GM12878 (cell line): Measurements from ENCODE around the gene FAM114A1. TPM values are rescaled to one million over a fixed set of nuclear protein-coding genes. Genes with fewer than 3 reads are reported as not detected.

Experiments
- ATAC-seq: fragments of 200-7000 bp; cut with Tn5 transposase; 3 replicates; pipeline ENCODE4 v1.9.1; 2020; ENCODE audit warnings: mild to moderate bottlenecking, moderate library complexity
- BruUV-seq: library from RNA; stranded (reverse); fragments of 400-500 nt; replicated peaks from 2 replicates; lab custom pipeline; 2021; lab: Mats Ljungman, UMichigan
- CTCF ChIA-PET: fragments of 300-600 bp; sonication (Branson Sonifier 250); formaldehyde crosslinking; extraction: SDS; loops from one replicate; lab custom pipeline; 2021; ENCODE audit warnings: inconsistent platforms; lab: Yijun Ruan, JAX
- POLR2A ChIA-PET: fragments of 350-600 bp; formaldehyde crosslinking; extraction: SDS; loops from one replicate; lab custom pipeline; 2021; ENCODE audit warnings: inconsistent platforms; lab: Charles Lee
- RAD21 ChIA-PET: fragments of 300-600 bp; sonication (Branson Sonifier 250); formaldehyde crosslinking; loops from one replicate; lab custom pipeline; 2023; ENCODE audit warnings: antibody characterized with exemption; ENCODE audit not compliant: unreplicated experiment; lab: Charles Lee
- SMC1A ChIA-PET: fragments of 300-600 bp; sonication (Branson Sonifier 250); formaldehyde crosslinking; loops from one replicate; lab custom pipeline; 2023; ENCODE audit not compliant: unreplicated experiment, uncharacterized antibody; lab: Charles Lee
- DNase-seq: peaks from one replicate; pipeline ENCODE4 v3.0.0-alpha.2; 2011; ENCODE audit warnings: low read depth, low spot score
- FAIRE-seq: peaks from 3 replicates; lab custom pipeline; 2011; peaks lifted over from hg19 to GRCh38; lab: Jason Lieb, UNC
- H2AFZ ChIP-seq: 2 replicates; pipeline ENCODE4 v1.6.0; 2011; ENCODE audit warnings: low read depth, low read length, control low read depth; ENCODE audit not compliant: control insufficient read depth
- H3K27ac ChIP-seq: 2 replicates; pipeline ENCODE4 v1.5.1; 2011; ENCODE audit warnings: control low read depth; ENCODE audit not compliant: control insufficient read depth, insufficient read depth
- H3K27me3 ChIP-seq, 2 experiments: replicated peaks in 1 of 2; 2 replicates each; pipeline versions ENCODE4 v1.6.0 to v1.6.1; 2011; ENCODE audit warnings: low read length in 1 of 2; ENCODE audit not compliant: control insufficient read depth in 2 of 2, insufficient read depth in 2 of 2
- H3K36me3 ChIP-seq, 2 experiments: 2 replicates each; pipeline ENCODE4 v1.5.1; 2011; ENCODE audit warnings: low read length in 1 of 2; ENCODE audit not compliant: control insufficient read depth in 2 of 2, insufficient read depth in 2 of 2
- H3K4me1 ChIP-seq: 2 replicates; pipeline ENCODE4 v1.6.1; 2011; ENCODE audit warnings: mild to moderate bottlenecking, low read length, moderate library complexity, mixed read lengths; ENCODE audit not compliant: control insufficient read depth, insufficient read depth
- H3K4me2 ChIP-seq: 2 replicates; pipeline ENCODE4 v1.6.0; 2011; ENCODE audit warnings: control low read depth; ENCODE audit not compliant: control insufficient read depth, insufficient read depth
- H3K4me3 ChIP-seq: fragments of 200-600 bp; sonication (generic); 2 replicates; pipeline ENCODE4 v1.5.1; 2016
- H3K79me2 ChIP-seq: 2 replicates; pipeline ENCODE4 v1.6.0; 2011; ENCODE audit warnings: low read length; ENCODE audit not compliant: control insufficient read depth, insufficient read depth
- H3K9ac ChIP-seq: 2 replicates; pipeline ENCODE4 v1.8.0; 2011; ENCODE audit warnings: low read length, control low read depth, mixed read lengths; ENCODE audit not compliant: control insufficient read depth, insufficient read depth
- H3K9me3 ChIP-seq: replicated peaks from 3 replicates; pipeline ENCODE4 v1.5.1; 2011; ENCODE audit warnings: mild to moderate bottlenecking, low read length; ENCODE audit not compliant: control insufficient read depth, insufficient read depth
- H4K20me1 ChIP-seq: 2 replicates; pipeline ENCODE4 v1.6.0; 2011; ENCODE audit not compliant: control insufficient read depth, insufficient read depth
- EP300 ChIP-seq, 2 experiments: fragments of 150-350 bp in 1 of 2; IDR thresholded peaks; 2 replicates each; pipeline ENCODE4 v1.6.1; 2011 to 2012; ENCODE audit warnings: low read depth in 2 of 2, low read length in 2 of 2, borderline replicate concordance in 1 of 2, improper control_type of control experiment in 1 of 2, inconsistent platforms in 1 of 2; ENCODE audit not compliant: control insufficient read depth in 1 of 2
- FOS ChIP-seq: IDR thresholded peaks from 3 replicates; pipeline ENCODE4 v1.6.1; 2011; ENCODE audit warnings: borderline replicate concordance; ENCODE audit not compliant: insufficient read length; ENCODE audit errors: extremely low read depth
- JUNB ChIP-seq: IDR thresholded peaks from 2 replicates; pipeline ENCODE4 v1.6.1; 2016; ENCODE audit warnings: antibody characterized with exemption, mild to moderate bottlenecking
- JUND ChIP-seq: IDR thresholded peaks from 2 replicates; pipeline ENCODE4 v1.6.1; 2012; ENCODE audit warnings: low read depth, mild to moderate bottlenecking, low read length, improper control_type of control experiment, moderate library complexity
- POU2F2 ChIP-seq: IDR thresholded peaks from 3 replicates; pipeline ENCODE4 v1.6.1; 2011; ENCODE audit warnings: low read depth, mild to moderate bottlenecking, low read length, borderline replicate concordance
- SKIL ChIP-seq: fragments of 450-650 bp; IDR thresholded peaks from 2 replicates; pipeline ENCODE4 v1.6.1; 2017; ENCODE audit warnings: mild to moderate bottlenecking, low read depth, inconsistent platforms; ENCODE audit not compliant: poor library complexity, severe bottlenecking
- YY1 ChIP-seq: IDR thresholded peaks from 2 replicates; pipeline ENCODE4 v1.6.1; 2011; ENCODE audit warnings: low read depth, mild to moderate bottlenecking, low read length
- WGBS: methylation state at CpG from one replicate; pipeline ENCODE4 v1.1.6; 2016; ENCODE audit warnings: low lambda C conversion rate; ENCODE audit not compliant: insufficient replicate concordance, insufficient coverage; ENCODE audit errors: missing lambda C conversion rate; 5-methylcytosine and 5-hydroxymethylcytosine counted together
- in situ Hi-C: fragments of 300-500 bp; cut with MboI; formaldehyde crosslinking; loops from 9 replicates; pipeline ENCODE4 v1.14.3; 2018; ENCODE audit warnings: mixed read lengths
- intact Hi-C: fragments of 100-400 bp; cut with micrococcal nuclease; formaldehyde crosslinking; loops from one replicate; pipeline ENCODE4 v1.14.2; 2022; ENCODE audit not compliant: unreplicated experiment
- microRNA counts: library from miRNA; unstranded; fragments of <30 nt; microRNA quantifications from one replicate; lab custom pipeline; 2016
- microRNA-seq: library from miRNA; unstranded; fragments of <30 nt; microRNA quantifications from one replicate; pipeline ENCODE4, GENCODE V29; 2018
- polyA plus RNA-seq, 11 experiments: library from polyadenylated mRNA; depleted of rRNA in 4 of 11; unstranded in 6 of 11; stranded (reverse) in 5 of 11; fragments of >200 nt; fragmentation: Nextera tagmentation in 4 of 11; fragmentation: Illumina TruSeq in 1 of 11; extraction: Ambion mirVana in 4 of 11; extraction: Trizol in 1 of 11; gene quantifications; 1 replicate in 1 of 11; 2 replicates in 10 of 11; pipeline versions ENCODE4 v1.2.1 to v1.2.3, GENCODE V29; 2011 to 2016; ENCODE audit warnings: inconsistent platforms in 2 of 11, missing spikeins in 2 of 11, low read depth in 1 of 11
- small RNA-seq: library from RNA; depleted of rRNA; stranded (forward); fragments of <200 nt; gene quantifications from one replicate; pipeline ENCODE3, GENCODE V24; 2014
- total RNA-seq, 4 experiments: library from RNA; depleted of rRNA in 3 of 4; stranded (reverse); fragments of >200 nt in 3 of 4; fragmentation: Illumina TruSeq in 1 of 4; extraction: Trizol in 1 of 4; gene quantifications; 2 replicates each; pipeline versions ENCODE4 v1.2.1 to v1.2.3, GENCODE V29; 2013 to 2021
- TF ChIP-seq, protein P1 (sequence below): fragments of 450-650 bp; IDR thresholded peaks from 2 replicates; pipeline ENCODE4 v1.6.1; 2016; ENCODE audit warnings: mild to moderate bottlenecking

Gene FAM114A1
- total and polyA plus RNA-seq, 10 of the 15 experiments (the other 5 are each of a cell fraction or from before 2014, with no cell fraction given): 1.3 to 6.2 (median 3.9) TPM

- no peaks in the 10 kb centered on the region for H4K20me1 ChIP-seq
- DNase-seq: no peak
These were observed 126.5 kb downstream of the FAM114A1 start for GRCh38 chr4:38994135-38994534.

More at GRCh38 chr4:38994135-38994534, 126.5 kb downstream of the FAM114A1 start:
- ChIA-PET RAD21 (no interaction called here), CTCF (interaction anchor here (0.8 to 1.2 kb wide), 2 partner anchors 10 to 91 kb away, joined by 3 read pairs; no protein-coding TSS in a partner anchor), SMC1A (no interaction called here), POLR2A (no interaction called here)
- no peak overlapping the region for H3K9ac ChIP-seq
- no peak overlapping the region for H3K27ac ChIP-seq
- no peak overlapping the region for H3K4me3 ChIP-seq
- BruUV-seq: no TSS peak
- no peaks in the 10 kb centered on the region; the same call in 2 of the 3 replicates for H3K9me3 ChIP-seq
- no peaks in the 10 kb centered on the region for H3K27me3 ChIP-seq
- intact Hi-C loops (loop anchor here (5.0 kb wide), 2 partner anchors 92 to 143 kb away; no protein-coding TSS in a partner anchor), in situ Hi-C loops (no loop called here)
- FAIRE-seq (no peak), ATAC-seq (no peak)
- TF ChIP-seq POU2F2: no peak
- TF ChIP-seq, protein P1, sequence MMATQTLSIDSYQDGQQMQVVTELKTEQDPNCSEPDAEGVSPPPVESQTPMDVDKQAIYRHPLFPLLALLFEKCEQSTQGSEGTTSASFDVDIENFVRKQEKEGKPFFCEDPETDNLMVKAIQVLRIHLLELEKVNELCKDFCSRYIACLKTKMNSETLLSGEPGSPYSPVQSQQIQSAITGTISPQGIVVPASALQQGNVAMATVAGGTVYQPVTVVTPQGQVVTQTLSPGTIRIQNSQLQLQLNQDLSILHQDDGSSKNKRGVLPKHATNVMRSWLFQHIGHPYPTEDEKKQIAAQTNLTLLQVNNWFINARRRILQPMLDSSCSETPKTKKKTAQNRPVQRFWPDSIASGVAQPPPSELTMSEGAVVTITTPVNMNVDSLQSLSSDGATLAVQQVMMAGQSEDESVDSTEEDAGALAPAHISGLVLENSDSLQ: no peak
- no peak for TF ChIP-seq SKIL
- TF ChIP-seq JUND: no peak
- TF ChIP-seq EP300 (IDR thresholded peaks at IDR 0.05; ENCODE audit: borderline replicate concordance in 1 of 2, control insufficient read depth in 1 of 2, low read depth in 2 of 2, low read length in 2 of 2): no peak
- TF ChIP-seq JUNB: no peak
- no peak for TF ChIP-seq YY1
- TF ChIP-seq FOS: no peak
- no peak overlapping the region for H2AFZ ChIP-seq
- H3K36me3 ChIP-seq: peaks cover 3 to 23% of the 10 kb centered on the region in 2 experiments; a peak in 3 of 4 replicates
- H3K79me2 ChIP-seq: no peaks in the 10 kb centered on the region; the same call in 1 of the 2 replicates
- H3K4me2 ChIP-seq: no peak overlapping the region
- WGBS: 98% methylated on average over 4 of the region's 4 CpGs
- H3K4me1 ChIP-seq: peaks cover 5% of the 10 kb centered on the region; the same call in 1 of the 2 replicates

MicroRNAs encoded within 50 kb of the gene (microRNA counts, 767-probe panel; counts per million panel counts)
- microRNA hsa-miR-574-3p (lab: Ali Mortazavi, UCI): 1,585 counts per million, percentile 60 among the panel's probes with 10 or more counts
- 3,060 counts per million, percentile 88 among the panel's probes with 10 or more counts for microRNA hsa-miR-574-5p (lab: Ali Mortazavi, UCI)

Small RNA genes lying within 50 kb of the gene (microRNA-seq; reads per million reads assigned to microRNA genes)
- gene MIR574: 36.7 reads per million, percentile 65 among the genes with 10 or more reads in this experiment

Small RNA genes lying within 50 kb of the gene (small RNA-seq; reads per million reads assigned to genes)
- 4.8 reads per million, percentile 87 among the genes with 10 or more reads in this experiment for gene MIR574

Other genes starting within 250 kb of the FAM114A1 start
- gene KLF3, start 203.6 kb upstream of the FAM114A1 start, total RNA-seq (2014; rRNA removed): 2.2 and 2.3 TPM in 2 replicates
- gene KLF3, start 203.6 kb upstream of the FAM114A1 start, total RNA-seq (2014; rRNA removed; fragmentation: Illumina TruSeq; extraction: Trizol): 1.9 and 2.6 TPM in 2 replicates
- gene KLF3, start 203.6 kb upstream of the FAM114A1 start, total RNA-seq (2021): 5.7 and 5.8 TPM in 2 replicates
- 4.1 and 4.7 TPM in 2 replicates for gene KLF3, start 203.6 kb upstream of the FAM114A1 start, polyA plus RNA-seq (2011; rRNA removed)
- gene KLF3, start 203.6 kb upstream of the FAM114A1 start, polyA plus RNA-seq (2014; fragmentation: Illumina TruSeq; extraction: Trizol): 4.1 and 4.9 TPM in 2 replicates
- gene KLF3, start 203.6 kb upstream of the FAM114A1 start, polyA plus RNA-seq (2014; fragmentation: Nextera tagmentation; extraction: Ambion mirVana): 1 to 10 TPM; 1.4 to 1.5 TPM
- 2.4 TPM in 2 replicates for gene KLF3, start 203.6 kb upstream of the FAM114A1 start, polyA plus RNA-seq (2014; rRNA removed)
- 1 to 10 TPM; 1.4 to 1.7 TPM for gene KLF3, start 203.6 kb upstream of the FAM114A1 start, polyA plus RNA-seq (2016; fragmentation: Nextera tagmentation; extraction: Ambion mirVana)
- 82.7 and 109 TPM in 2 replicates for gene TLR10, start 84.8 kb upstream of the FAM114A1 start, total RNA-seq (2014; rRNA removed)
- 107 and 109 TPM in 2 replicates for gene TLR10, start 84.8 kb upstream of the FAM114A1 start, total RNA-seq (2014; rRNA removed; fragmentation: Illumina TruSeq; extraction: Trizol)
- 50.4 and 52.8 TPM in 2 replicates for gene TLR10, start 84.8 kb upstream of the FAM114A1 start, total RNA-seq (2021)
- gene TLR10, start 84.8 kb upstream of the FAM114A1 start, polyA plus RNA-seq (2011; rRNA removed): 149 and 243 TPM in 2 replicates
- 118 and 166 TPM in 2 replicates for gene TLR10, start 84.8 kb upstream of the FAM114A1 start, polyA plus RNA-seq (2014; fragmentation: Illumina TruSeq; extraction: Trizol)
- gene TLR10, start 84.8 kb upstream of the FAM114A1 start, polyA plus RNA-seq (2014; fragmentation: Nextera tagmentation; extraction: Ambion mirVana): 10 to 100 TPM; 31.5 to 41.8 TPM
- gene TLR10, start 84.8 kb upstream of the FAM114A1 start, polyA plus RNA-seq (2014; rRNA removed): 65.8 and 79.3 TPM in 2 replicates
- 10 to 100 TPM; 45.9 to 47.1 TPM for gene TLR10, start 84.8 kb upstream of the FAM114A1 start, polyA plus RNA-seq (2016; fragmentation: Nextera tagmentation; extraction: Ambion mirVana)
- gene TLR1, start 63.0 kb upstream of the FAM114A1 start, total RNA-seq (2014; rRNA removed): 33.7 and 41.4 TPM in 2 replicates
- gene TLR1, start 63.0 kb upstream of the FAM114A1 start, total RNA-seq (2014; rRNA removed; fragmentation: Illumina TruSeq; extraction: Trizol): 33.9 and 35.1 TPM in 2 replicates
- 22.4 and 22.9 TPM in 2 replicates for gene TLR1, start 63.0 kb upstream of the FAM114A1 start, total RNA-seq (2021)
- gene TLR1, start 63.0 kb upstream of the FAM114A1 start, polyA plus RNA-seq (2011; rRNA removed): 57.1 and 86.9 TPM in 2 replicates
- 35.0 and 46.6 TPM in 2 replicates for gene TLR1, start 63.0 kb upstream of the FAM114A1 start, polyA plus RNA-seq (2014; fragmentation: Illumina TruSeq; extraction: Trizol)
- 1 to 10 TPM; 9.3 to 9.5 TPM for gene TLR1, start 63.0 kb upstream of the FAM114A1 start, polyA plus RNA-seq (2014; fragmentation: Nextera tagmentation; extraction: Ambion mirVana)
- gene TLR1, start 63.0 kb upstream of the FAM114A1 start, polyA plus RNA-seq (2014; rRNA removed): 13.0 and 16.5 TPM in 2 replicates
- gene TLR1, start 63.0 kb upstream of the FAM114A1 start, polyA plus RNA-seq (2016; fragmentation: Nextera tagmentation; extraction: Ambion mirVana): 10 to 100 TPM; 17.1 to 17.9 TPM
- gene TLR6, start 11.0 kb upstream of the FAM114A1 start, total RNA-seq (2014; rRNA removed): 15.4 and 18.1 TPM in 2 replicates
- gene TLR6, start 11.0 kb upstream of the FAM114A1 start, total RNA-seq (2014; rRNA removed; fragmentation: Illumina TruSeq; extraction: Trizol): 18.0 and 18.1 TPM in 2 replicates
- 19.1 and 22.4 TPM in 2 replicates for gene TLR6, start 11.0 kb upstream of the FAM114A1 start, total RNA-seq (2021)
- 49.4 and 72.4 TPM in 2 replicates for gene TLR6, start 11.0 kb upstream of the FAM114A1 start, polyA plus RNA-seq (2011; rRNA removed)
- 15.9 and 22.4 TPM in 2 replicates for gene TLR6, start 11.0 kb upstream of the FAM114A1 start, polyA plus RNA-seq (2014; fragmentation: Illumina TruSeq; extraction: Trizol)
- gene TLR6, start 11.0 kb upstream of the FAM114A1 start, polyA plus RNA-seq (2014; fragmentation: Nextera tagmentation; extraction: Ambion mirVana): 1 to 10 TPM; 1.1 to 1.5 TPM
- gene TLR6, start 11.0 kb upstream of the FAM114A1 start, polyA plus RNA-seq (2014; rRNA removed): 8.3 and 9.6 TPM in 2 replicates
- 1 to 10 TPM; 2.3 to 2.9 TPM for gene TLR6, start 11.0 kb upstream of the FAM114A1 start, polyA plus RNA-seq (2016; fragmentation: Nextera tagmentation; extraction: Ambion mirVana)
- gene TMEM156, start 164.6 kb downstream of the FAM114A1 start, total RNA-seq (2014; rRNA removed): 28.1 and 30.8 TPM in 2 replicates
- 43.3 and 46.2 TPM in 2 replicates for gene TMEM156, start 164.6 kb downstream of the FAM114A1 start, total RNA-seq (2014; rRNA removed; fragmentation: Illumina TruSeq; extraction: Trizol)
- 18.4 and 20.8 TPM in 2 replicates for gene TMEM156, start 164.6 kb downstream of the FAM114A1 start, total RNA-seq (2021)
- gene TMEM156, start 164.6 kb downstream of the FAM114A1 start, polyA plus RNA-seq (2011; rRNA removed): 44.0 and 82.4 TPM in 2 replicates
- 48.3 and 67.7 TPM in 2 replicates for gene TMEM156, start 164.6 kb downstream of the FAM114A1 start, polyA plus RNA-seq (2014; fragmentation: Illumina TruSeq; extraction: Trizol)
- 10 to 100 TPM; 35.0 to 36.2 TPM for gene TMEM156, start 164.6 kb downstream of the FAM114A1 start, polyA plus RNA-seq (2014; fragmentation: Nextera tagmentation; extraction: Ambion mirVana)
- 20.5 and 30.4 TPM in 2 replicates for gene TMEM156, start 164.6 kb downstream of the FAM114A1 start, polyA plus RNA-seq (2014; rRNA removed)
- gene TMEM156, start 164.6 kb downstream of the FAM114A1 start, polyA plus RNA-seq (2016; fragmentation: Nextera tagmentation; extraction: Ambion mirVana): 10 to 100 TPM; 22.4 to 27.2 TPM
- gene KLHL5, start 194.4 kb downstream of the FAM114A1 start, total RNA-seq (2014; rRNA removed): 11.7 and 14.2 TPM in 2 replicates
- gene KLHL5, start 194.4 kb downstream of the FAM114A1 start, total RNA-seq (2014; rRNA removed; fragmentation: Illumina TruSeq; extraction: Trizol): 19.5 and 21.6 TPM in 2 replicates
- gene KLHL5, start 194.4 kb downstream of the FAM114A1 start, total RNA-seq (2021): 16.9 and 19.7 TPM in 2 replicates
- gene KLHL5, start 194.4 kb downstream of the FAM114A1 start, polyA plus RNA-seq (2011; rRNA removed): 27.3 and 31.3 TPM in 2 replicates
- gene KLHL5, start 194.4 kb downstream of the FAM114A1 start, polyA plus RNA-seq (2014; fragmentation: Illumina TruSeq; extraction: Trizol): 15.7 and 20.2 TPM in 2 replicates
- 1 to 10 TPM; 4.7 to 7.4 TPM for gene KLHL5, start 194.4 kb downstream of the FAM114A1 start, polyA plus RNA-seq (2014; fragmentation: Nextera tagmentation; extraction: Ambion mirVana)
- 12.1 and 13.5 TPM in 2 replicates for gene KLHL5, start 194.4 kb downstream of the FAM114A1 start, polyA plus RNA-seq (2014; rRNA removed)
- 10 to 100 TPM in 1 of 2 experiments, 1 to 10 TPM in 1; 9.8 to 10.6 TPM for gene KLHL5, start 194.4 kb downstream of the FAM114A1 start, polyA plus RNA-seq (2016; fragmentation: Nextera tagmentation; extraction: Ambion mirVana)